ENCODE results near the gene GARIN5A. TPM values are rescaled to one million over a fixed set of nuclear protein-coding genes. Genes with fewer than 3 reads are reported as not detected.

Gene GARIN5A
- total RNA-seq, 2 experiments from 2014 or later = 0.33 TPM; not detected in 1

DNA sequence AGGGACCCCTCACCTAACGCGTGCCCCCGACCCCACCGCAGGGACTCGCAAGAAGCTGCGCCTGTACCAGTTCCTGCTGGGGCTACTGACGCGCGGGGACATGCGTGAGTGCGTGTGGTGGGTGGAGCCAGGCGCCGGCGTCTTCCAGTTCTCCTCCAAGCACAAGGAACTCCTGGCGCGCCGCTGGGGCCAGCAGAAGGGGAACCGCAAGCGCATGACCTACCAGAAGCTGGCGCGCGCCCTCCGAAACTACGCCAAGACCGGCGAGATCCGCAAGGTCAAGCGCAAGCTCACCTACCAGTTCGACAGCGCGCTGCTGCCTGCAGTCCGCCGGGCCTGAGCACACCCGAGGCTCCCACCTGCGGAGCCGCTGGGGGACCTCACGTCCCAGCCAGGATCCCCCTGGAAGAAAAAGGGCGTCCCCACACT lies 48.6 kb downstream of the GARIN5A start:
- no peaks in the 10 kb centered on the region for H3K36me3 Mint-ChIP-seq (ENCODE audit: low read depth)
- H3K27me3 Mint-ChIP-seq = peaks cover 10% of the 10 kb centered on the region
- H3K4me1 Mint-ChIP-seq = peaks cover 11% of the 10 kb centered on the region
- no peak overlapping the region for H3K27ac Mint-ChIP-seq
- POLR2A ChIA-PET = no interaction called here
- CTCF ChIA-PET = interaction anchor here (0.8 kb wide), 1 partner anchor 11 kb away, joined by 3 read pairs; no protein-coding TSS in a partner anchor
- DNase-seq = peak; percentile 40
- H3K9me3 Mint-ChIP-seq = no peaks in the 10 kb centered on the region
- H3K4me3 Mint-ChIP-seq = no peak overlapping the region

- CTCF ChIA-PET = interaction anchor here (0.8 kb wide), 1 partner anchor 10 kb away, joined by 3 read pairs; no protein-coding TSS in a partner anchor
- Mint-ChIP-seq H3K27ac (no peak overlapping the region), H3K4me1 (peaks cover 11% of the 10 kb centered on the region), H3K4me3 (no peak overlapping the region), H3K36me3 (ENCODE audit: low read depth) (no peaks in the 10 kb centered on the region), H3K27me3 (peaks cover 8% of the 10 kb centered on the region), H3K9me3 (no peaks in the 10 kb centered on the region)
- POLR2A ChIA-PET = interaction anchor here (0.7 to 1.3 kb wide), 2 partner anchors 31 to 41 kb away, joined by 4 read pairs; no protein-coding TSS in a partner anchor
- DNase-seq = no peak
Observed at GRCh38 chr19:50427318-50427925, 49.2 kb downstream of the GARIN5A start.

GRCh38 chr19:50425581-50425980 lies 51.1 kb downstream of the GARIN5A start:
- ChIA-PET CTCF (no interaction called here), POLR2A (no interaction called here)
- Mint-ChIP-seq H3K27me3 (peaks cover 5% of the 10 kb centered on the region), H3K27ac (no peak overlapping the region), H3K9me3 (no peaks in the 10 kb centered on the region), H3K4me3 (no peak overlapping the region), H3K4me1 (peaks cover 2% of the 10 kb centered on the region), H3K36me3 (ENCODE audit: low read depth) (no peaks in the 10 kb centered on the region)
- no peak for DNase-seq

DNA sequence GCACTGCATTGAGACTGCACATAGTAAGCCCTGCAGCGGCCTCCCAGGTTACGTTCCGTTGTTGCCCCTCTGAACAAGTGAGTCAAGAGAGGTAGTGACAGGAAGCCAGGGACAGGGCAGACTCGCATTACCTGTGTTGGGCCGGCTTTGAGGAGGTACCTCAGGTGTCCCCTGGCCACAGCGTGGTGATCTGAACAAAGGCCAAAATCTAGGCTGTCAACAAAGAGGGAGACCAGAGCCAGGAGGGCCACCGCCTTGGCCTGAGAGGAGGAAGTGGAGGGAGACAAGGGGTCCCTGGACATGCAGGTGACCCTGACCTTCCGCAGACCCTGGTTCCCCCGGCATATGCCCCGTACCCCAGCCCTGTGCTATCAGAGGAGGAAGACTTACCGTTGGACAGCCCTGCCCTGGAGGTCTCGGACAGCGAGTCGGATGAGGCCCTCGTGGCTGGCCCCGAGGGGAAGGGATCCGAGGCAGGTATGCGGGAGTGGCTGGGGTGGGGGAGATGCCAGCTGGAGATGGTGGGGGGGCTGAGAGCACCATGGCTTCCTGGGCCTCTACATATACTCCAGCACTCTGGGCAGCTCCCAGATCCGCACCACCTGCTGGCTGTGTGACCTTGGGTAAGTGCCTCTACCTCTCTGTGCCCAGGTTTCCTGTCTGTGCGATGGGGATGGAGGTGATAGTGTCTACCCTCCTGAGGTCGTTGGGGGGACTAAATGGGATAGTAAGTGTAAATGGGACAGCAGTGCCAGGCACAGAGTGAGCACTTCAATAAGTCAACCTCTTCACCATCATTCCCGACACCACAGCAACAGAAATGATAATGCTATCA lies 53.2 kb downstream of the GARIN5A start:
- Mint-ChIP-seq H3K4me3 (no peak overlapping the region), H3K27ac (no peak overlapping the region), H3K27me3 (peaks cover 14% of the 10 kb centered on the region)

DNA sequence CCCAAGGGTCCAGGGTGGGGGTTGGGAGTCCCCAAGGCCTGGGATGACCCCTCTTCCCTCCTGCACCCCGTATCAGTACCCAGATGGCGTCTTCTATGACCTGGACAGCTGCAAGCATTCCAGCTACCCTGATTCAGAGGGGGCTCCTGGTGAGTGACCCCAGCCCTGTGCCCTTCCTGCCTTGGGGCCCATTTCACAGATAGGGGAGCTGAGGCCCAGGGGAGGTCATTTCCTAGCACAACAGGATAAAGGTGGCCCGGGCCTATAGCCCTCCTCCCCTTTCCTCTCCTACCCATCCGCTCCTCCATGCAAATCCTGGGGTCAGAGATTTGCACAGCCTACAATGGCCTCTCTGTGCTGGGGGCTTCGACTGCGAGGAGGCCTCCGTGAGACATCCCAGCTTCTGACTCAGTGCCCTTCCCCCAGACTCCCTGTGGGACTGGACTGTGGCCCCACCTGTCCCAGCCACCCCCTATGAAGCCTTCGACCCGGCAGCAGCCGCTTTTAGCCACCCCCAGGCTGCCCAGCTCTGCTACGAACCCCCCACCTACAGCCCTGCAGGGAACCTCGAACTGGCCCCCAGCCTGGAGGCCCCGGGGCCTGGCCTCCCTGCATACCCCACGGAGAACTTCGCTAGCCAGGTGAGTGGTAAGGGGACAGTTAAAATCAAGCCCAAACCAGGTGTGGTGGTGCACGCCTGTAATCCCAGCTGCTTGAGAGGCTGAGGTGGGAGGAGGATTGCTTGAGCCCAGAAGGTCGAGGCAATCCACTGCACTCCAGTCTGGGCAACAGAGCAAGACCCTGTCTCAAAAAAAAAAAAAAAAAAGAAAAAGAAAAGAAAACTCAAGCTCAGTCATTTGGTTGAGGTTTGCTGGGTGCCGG lies 54.0 kb downstream of the GARIN5A start:
- no peak overlapping the region for H3K4me3 Mint-ChIP-seq
- H3K9me3 Mint-ChIP-seq = no peaks in the 10 kb centered on the region
- H3K27me3 Mint-ChIP-seq = peaks cover 14% of the 10 kb centered on the region
- peaks cover 12% of the 10 kb centered on the region for H3K4me1 Mint-ChIP-seq
- POLR2A ChIA-PET = no interaction called here
- H3K36me3 Mint-ChIP-seq (ENCODE audit: low read depth) = no peaks in the 10 kb centered on the region
- CTCF ChIA-PET = no interaction called here
- no peak for DNase-seq
- H3K27ac Mint-ChIP-seq = no peak overlapping the region

More for the DNA sequence above, 53.2 kb downstream of the GARIN5A start:
- H3K9me3 Mint-ChIP-seq = no peaks in the 10 kb centered on the region
- POLR2A ChIA-PET = no interaction called here
- CTCF ChIA-PET = no interaction called here
- DNase-seq = no peak
- peaks cover 12% of the 10 kb centered on the region for H3K4me1 Mint-ChIP-seq
- H3K36me3 Mint-ChIP-seq (ENCODE audit: low read depth) = no peaks in the 10 kb centered on the region

DNA sequence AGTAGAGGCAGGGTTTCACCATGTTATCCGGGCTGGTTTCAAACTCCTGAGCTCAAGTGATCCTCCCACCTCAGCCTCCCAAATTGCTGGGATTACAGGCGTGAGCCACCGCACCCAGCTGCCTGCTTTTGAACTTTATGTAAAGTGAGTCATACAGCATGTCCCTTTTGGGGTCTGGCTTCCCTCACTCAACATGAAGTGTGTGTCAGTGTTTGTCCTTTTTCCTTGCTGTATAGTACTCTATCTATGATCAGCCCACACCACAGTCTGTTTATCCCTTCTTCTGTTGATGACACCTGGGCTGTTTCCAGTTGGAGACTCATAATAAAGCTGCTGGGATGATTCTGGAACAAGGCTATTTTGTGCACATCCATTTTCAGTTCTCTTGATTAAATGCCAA lies 55.8 kb downstream of the GARIN5A start:
- CTCF ChIA-PET = interaction anchor here (1.6 kb wide), 1 partner anchor 63 kb away, joined by 4 read pairs; no protein-coding TSS in a partner anchor

DNA sequence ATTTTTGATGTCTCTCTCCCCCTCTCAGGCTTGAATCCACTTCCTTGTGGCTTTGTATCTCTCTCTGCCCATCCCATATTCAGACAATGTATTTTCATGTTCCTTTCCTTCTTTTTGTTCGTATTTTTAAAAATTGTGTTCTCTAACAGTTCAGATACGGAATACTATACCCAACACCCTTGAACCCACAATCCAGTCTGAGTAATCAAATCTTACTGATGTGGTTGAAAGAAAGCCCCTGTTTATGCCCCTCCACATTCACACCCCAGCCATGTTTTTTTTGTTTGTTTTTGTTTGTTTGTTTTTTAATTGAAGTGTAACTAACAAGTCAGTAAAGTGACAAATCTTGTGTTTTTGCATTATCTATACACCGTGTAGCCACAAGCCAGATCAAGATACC lies 56.5 kb downstream of the GARIN5A start:
- ChIA-PET POLR2A (no interaction called here), CTCF (interaction anchor here (1.6 kb wide), 1 partner anchor 63 kb away, joined by 4 read pairs; no protein-coding TSS in a partner anchor)
- Mint-ChIP-seq H3K36me3 (ENCODE audit: low read depth) (no peaks in the 10 kb centered on the region), H3K9me3 (no peaks in the 10 kb centered on the region), H3K27me3 (peaks cover 14% of the 10 kb centered on the region), H3K4me3 (no peak overlapping the region), H3K27ac (no peak overlapping the region), H3K4me1 (peaks cover 10% of the 10 kb centered on the region)
- DNase-seq = no peak

More for the DNA sequence above, 55.8 kb downstream of the GARIN5A start:
- peaks cover 10% of the 10 kb centered on the region for H3K4me1 Mint-ChIP-seq
- no peaks in the 10 kb centered on the region for H3K9me3 Mint-ChIP-seq
- H3K4me3 Mint-ChIP-seq = no peak overlapping the region
- peaks cover 14% of the 10 kb centered on the region for H3K27me3 Mint-ChIP-seq
- no peak for DNase-seq
- POLR2A ChIA-PET = no interaction called here
- no peaks in the 10 kb centered on the region for H3K36me3 Mint-ChIP-seq (ENCODE audit: low read depth)
- no peak overlapping the region for H3K27ac Mint-ChIP-seq

DNA sequence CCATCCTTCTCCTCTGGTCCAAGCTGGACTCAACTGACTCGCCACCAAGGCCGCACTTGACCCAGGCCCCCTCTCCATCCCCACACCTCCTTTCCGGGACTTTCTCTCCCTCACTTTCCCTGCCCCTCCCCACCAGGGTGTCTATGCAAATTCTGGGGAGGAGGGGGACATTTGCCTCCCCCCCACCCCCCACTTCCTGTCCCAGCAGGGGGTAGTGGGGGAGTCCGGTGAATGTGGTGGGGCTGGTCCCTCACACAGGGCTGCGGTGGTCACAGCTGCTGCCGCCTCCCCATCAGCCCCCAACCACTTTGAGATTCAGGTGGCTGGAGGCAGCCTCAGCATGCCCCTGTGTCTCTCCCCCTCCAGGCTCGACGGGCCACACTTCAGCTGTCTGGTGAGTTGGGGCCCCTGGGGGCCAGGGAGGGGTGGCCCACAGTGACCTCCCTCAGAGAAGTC lies 57.0 kb downstream of the GARIN5A start:
- DNase-seq = no peak
- Mint-ChIP-seq H3K4me1 (peaks cover 13% of the 10 kb centered on the region), H3K27ac (no peak overlapping the region), H3K9me3 (no peaks in the 10 kb centered on the region), H3K4me3 (no peak overlapping the region), H3K36me3 (ENCODE audit: low read depth) (peaks cover 2% of the 10 kb centered on the region), H3K27me3 (peaks cover 14% of the 10 kb centered on the region)
- POLR2A ChIA-PET = no interaction called here
- CTCF ChIA-PET = interaction anchor here (1.6 kb wide), 1 partner anchor 62 kb away, joined by 4 read pairs; no protein-coding TSS in a partner anchor

GRCh38 chr19:50419022-50419579 lies 57.5 kb downstream of the GARIN5A start:
- peaks cover 4% of the 10 kb centered on the region for H3K36me3 Mint-ChIP-seq (ENCODE audit: low read depth)
- no peak overlapping the region for H3K27ac Mint-ChIP-seq
- H3K4me1 Mint-ChIP-seq = peaks cover 13% of the 10 kb centered on the region
- DNase-seq = no peak
- no peak overlapping the region for H3K4me3 Mint-ChIP-seq
- peaks cover 14% of the 10 kb centered on the region for H3K27me3 Mint-ChIP-seq
- H3K9me3 Mint-ChIP-seq = no peaks in the 10 kb centered on the region
- CTCF ChIA-PET = interaction anchor here (1.6 kb wide), 1 partner anchor 62 kb away, joined by 4 read pairs; no protein-coding TSS in a partner anchor
- POLR2A ChIA-PET = no interaction called here

DNA sequence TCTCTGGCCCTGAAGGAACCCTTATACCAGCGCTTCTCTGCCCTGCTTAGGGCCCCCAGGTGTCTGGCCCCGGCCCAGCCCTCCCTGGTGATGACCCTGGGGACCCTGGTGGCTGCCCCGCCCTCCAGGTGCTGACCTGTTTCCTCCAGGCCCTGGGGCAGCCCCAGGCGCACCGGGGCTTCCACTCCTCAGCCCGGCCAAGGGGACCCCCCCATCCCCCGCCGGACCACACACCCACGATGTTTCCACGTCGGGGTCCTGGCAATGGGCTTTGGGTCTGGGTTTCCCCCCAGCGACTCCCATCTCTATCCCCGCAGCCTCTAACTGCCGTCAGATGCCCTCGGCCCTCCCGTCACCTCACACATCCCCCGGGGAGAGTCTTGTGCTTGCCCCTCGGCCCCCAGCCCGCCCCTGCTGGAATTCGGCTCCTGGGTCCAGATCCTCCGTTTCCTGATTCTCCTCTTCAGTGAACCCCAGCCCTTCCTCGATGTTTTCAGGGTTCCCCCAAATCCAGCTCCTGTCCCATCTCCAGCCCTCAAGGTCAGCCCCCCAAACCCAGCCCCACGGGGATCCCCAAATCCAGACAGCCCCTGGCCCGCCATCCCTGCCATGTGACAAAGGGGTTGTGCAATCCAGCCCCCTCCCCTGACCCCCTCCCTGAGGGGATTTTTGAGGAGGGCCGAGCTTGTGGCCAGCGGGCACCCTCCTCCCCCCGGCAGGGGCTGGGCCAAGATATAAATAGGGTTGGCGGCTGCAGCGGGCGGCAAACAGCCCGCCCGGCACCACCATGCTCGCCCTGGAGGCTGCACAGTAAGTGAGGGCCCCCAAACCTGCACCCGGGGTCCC lies 58.2 kb downstream of the GARIN5A start, which contains the start of gene SPIB:
Gene SPIB, plus strand, starts transcription at position 763 of the 846 bp plus-strand sequence. Its CDS starts 25 bp downstream, at position 788.
- Mint-ChIP-seq H3K4me3 (no peak within 1 kb of the TSS), H3K9me3 (no peaks in the 10 kb centered on the region), H3K36me3 (ENCODE audit: low read depth) (peaks cover 4% of the 10 kb centered on the region), H3K27ac (no peak within 1 kb of the TSS), H3K27me3 (peaks cover 14% of the 10 kb centered on the region), H3K4me1 (peaks cover 13% of the 10 kb centered on the region)
- no peak for DNase-seq
- ChIA-PET POLR2A (no interaction called here), CTCF (no interaction called here)

DNA sequence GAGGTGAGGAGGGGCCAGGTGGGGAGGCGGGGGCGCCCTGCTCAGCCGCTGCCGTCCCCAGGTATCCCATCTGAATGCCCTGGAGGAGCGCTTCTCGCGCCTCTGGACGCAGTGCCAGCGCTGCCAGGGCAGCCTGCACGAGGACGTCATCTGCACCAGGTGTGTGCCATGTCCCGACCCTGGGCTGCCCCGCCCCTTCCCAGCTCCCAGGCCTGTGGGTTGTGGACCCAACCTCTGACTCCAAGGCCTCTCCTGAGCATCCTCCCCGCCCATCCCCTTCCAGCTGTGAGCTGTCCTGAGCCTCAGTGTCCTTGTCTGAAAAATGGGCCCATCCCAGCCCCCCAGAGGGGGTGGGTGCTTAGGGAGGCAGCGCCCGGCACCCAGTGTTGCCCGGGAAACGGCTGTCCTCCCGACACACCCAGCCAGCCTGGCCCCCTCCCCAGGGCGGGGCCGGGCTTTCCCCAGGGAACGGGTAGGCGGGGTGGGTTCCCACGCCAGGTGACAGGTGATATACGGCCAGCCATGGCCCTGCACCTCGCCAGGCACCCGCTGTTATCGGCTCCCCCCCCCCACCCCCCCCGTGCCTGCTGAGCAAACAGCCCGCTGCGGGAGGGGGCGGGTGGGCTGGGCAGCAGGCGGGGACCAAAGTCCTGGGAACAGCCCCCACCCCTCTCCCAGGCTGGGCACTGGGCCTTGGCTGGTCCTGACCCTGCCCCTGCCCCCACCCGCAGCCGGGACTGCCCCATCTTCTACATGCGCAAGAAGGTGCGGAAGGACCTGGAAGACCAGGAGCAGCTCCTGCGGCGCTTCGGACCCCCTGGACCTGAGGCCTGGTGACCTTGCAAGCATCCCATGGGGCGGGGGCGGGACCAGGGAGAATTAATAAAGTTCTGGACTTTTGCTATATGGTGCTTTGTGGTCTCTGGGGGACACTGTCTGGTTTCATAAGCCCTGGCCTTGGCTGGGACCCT lies 59.3 kb downstream of the GARIN5A start:
- H3K27ac Mint-ChIP-seq = no peak overlapping the region
- peaks cover 14% of the 10 kb centered on the region for H3K27me3 Mint-ChIP-seq
- no peaks in the 10 kb centered on the region for H3K9me3 Mint-ChIP-seq
- ChIA-PET POLR2A (no interaction called here), CTCF (interaction anchor here (0.8 kb wide), 1 partner anchor 10 kb away, joined by 3 read pairs; no protein-coding TSS in a partner anchor)
- peaks cover 13% of the 10 kb centered on the region for H3K4me1 Mint-ChIP-seq
- no peak for DNase-seq
- no peak overlapping the region for H3K4me3 Mint-ChIP-seq
- peaks cover 7% of the 10 kb centered on the region for H3K36me3 Mint-ChIP-seq (ENCODE audit: low read depth)

Measured in activated CD4-positive, alpha-beta memory T cell treated with anti-CD3 and anti-CD28 coated beads, Interleukin-2, amount 10 ng/mL, durations not matched to agents 7 days and 5 days (primary cell).